Measurements from ENCODE around the gene POLK. TPM values are rescaled to one million over a fixed set of nuclear protein-coding genes. Genes with fewer than 3 reads are reported as not detected.
A peak's percentile ranks its signal among the peaks of the same experiment; 100 is the strongest.
"Not testable (repeated sequence)": the region's sequence is repeated elsewhere in the genome, so short reads cannot be mapped to it uniquely, and the experiment has no call there.

POLK gene
- total RNA-seq, 1 donor: 34.7 TPM

- peak overlapping the region; percentile 54 for H3K4me2 ChIP-seq (ENCODE audit: insufficient read depth, low read length)
- H3K27ac ChIP-seq (ENCODE audit: low read depth, low read length): peak overlapping the region; percentile 66
- no peaks in the 10 kb centered on the region for H3K79me2 ChIP-seq (ENCODE audit: insufficient read depth, low read length)
- no peak for TF ChIP-seq CTCF (IDR thresholded peaks at IDR 0.05; ENCODE audit: extremely low read depth, low read depth, low read length)
- no peak for DNase-seq (ENCODE audit: insufficient read length, low spot score, missing footprints)
- peaks cover 14% of the 10 kb centered on the region for H3K36me3 ChIP-seq (ENCODE audit: insufficient read depth, low read length)
- no peaks in the 10 kb centered on the region for H4K20me1 ChIP-seq (ENCODE audit: insufficient read depth, low read length)
- no peaks in the 10 kb centered on the region for H3K27me3 ChIP-seq (ENCODE audit: insufficient read depth, low read length)
- peaks cover 15% of the 10 kb centered on the region for H3K4me1 ChIP-seq (ENCODE audit: insufficient read depth, low read length)
- H3K4me3 ChIP-seq (ENCODE audit: insufficient read depth, low read length): no peak overlapping the region
- H2AFZ ChIP-seq (ENCODE audit: low read length): no peak overlapping the region
- no peaks in the 10 kb centered on the region for H3K9me3 ChIP-seq (ENCODE audit: low read depth, low read length)
These were observed 63.1 kb downstream of the POLK start for GRCh38 chr5:75574791-75575190.

- Histone ChIP-seq H3K36me3 (ENCODE audit: insufficient read depth, low read length) (peaks cover 14% of the 10 kb centered on the region), H3K4me1 (ENCODE audit: insufficient read depth, low read length) (peaks cover 15% of the 10 kb centered on the region)
- not testable (repeated sequence) for DNase-seq (ENCODE audit: insufficient read length, low spot score, missing footprints); H3K27ac ChIP-seq (ENCODE audit: low read depth, low read length); H2AFZ ChIP-seq (ENCODE audit: low read length); H3K9me3 ChIP-seq (ENCODE audit: low read depth, low read length); H3K4me3 ChIP-seq (ENCODE audit: insufficient read depth, low read length); H3K4me2 ChIP-seq (ENCODE audit: insufficient read depth, low read length); H4K20me1 ChIP-seq (ENCODE audit: insufficient read depth, low read length); H3K79me2 ChIP-seq (ENCODE audit: insufficient read depth, low read length); H3K27me3 ChIP-seq (ENCODE audit: insufficient read depth, low read length)
These were observed 66.6 kb downstream of the POLK start for GRCh38 chr5:75578280-75578679.

GRCh38 chr5:75584641-75585040 lies 73.0 kb downstream of the POLK start:
- H3K9me3 ChIP-seq (ENCODE audit: low read depth, low read length): no peaks in the 10 kb centered on the region
- no peak overlapping the region for H2AFZ ChIP-seq (ENCODE audit: low read length)
- H3K27me3 ChIP-seq (ENCODE audit: insufficient read depth, low read length): no peaks in the 10 kb centered on the region
- H3K36me3 ChIP-seq (ENCODE audit: insufficient read depth, low read length): peaks cover 6% of the 10 kb centered on the region
- H4K20me1 ChIP-seq (ENCODE audit: insufficient read depth, low read length): no peaks in the 10 kb centered on the region
- H3K27ac ChIP-seq (ENCODE audit: low read depth, low read length): no peak overlapping the region
- no peak overlapping the region for H3K4me3 ChIP-seq (ENCODE audit: insufficient read depth, low read length)
- no peak overlapping the region for H3K4me2 ChIP-seq (ENCODE audit: insufficient read depth, low read length)
- H3K4me1 ChIP-seq (ENCODE audit: insufficient read depth, low read length): no peaks in the 10 kb centered on the region
- no peaks in the 10 kb centered on the region for H3K79me2 ChIP-seq (ENCODE audit: insufficient read depth, low read length)
- peak; percentile 24 for TF ChIP-seq CTCF (IDR thresholded peaks at IDR 0.05; ENCODE audit: extremely low read depth, low read depth, low read length)
- DNase-seq (ENCODE audit: insufficient read length, low spot score, missing footprints): no peak

- no peak overlapping the region for H3K27ac ChIP-seq (ENCODE audit: low read depth, low read length)
- H3K4me3 ChIP-seq (ENCODE audit: insufficient read depth, low read length): no peak overlapping the region
- H4K20me1 ChIP-seq (ENCODE audit: insufficient read depth, low read length): no peaks in the 10 kb centered on the region
- H3K4me1 ChIP-seq (ENCODE audit: insufficient read depth, low read length): no peaks in the 10 kb centered on the region
- H2AFZ ChIP-seq (ENCODE audit: low read length): no peak overlapping the region
- H3K9me3 ChIP-seq (ENCODE audit: low read depth, low read length): no peaks in the 10 kb centered on the region
- DNase-seq (ENCODE audit: insufficient read length, low spot score, missing footprints): no peak
- H3K4me2 ChIP-seq (ENCODE audit: insufficient read depth, low read length): no peak overlapping the region
- H3K79me2 ChIP-seq (ENCODE audit: insufficient read depth, low read length): no peaks in the 10 kb centered on the region
- H3K36me3 ChIP-seq (ENCODE audit: insufficient read depth, low read length): peaks cover 11% of the 10 kb centered on the region
- no peaks in the 10 kb centered on the region for H3K27me3 ChIP-seq (ENCODE audit: insufficient read depth, low read length)
- no peak for TF ChIP-seq CTCF (IDR thresholded peaks at IDR 0.05; ENCODE audit: extremely low read depth, low read depth, low read length)
These were observed 77.0 kb downstream of the POLK start for GRCh38 chr5:75588666-75589065.

Data from osteoblast (primary cell).